Right lobe of liver (tissue), 6 donors: ENCODE data around the gene C10orf67. TPM values are rescaled to one million over a fixed set of nuclear protein-coding genes. Genes with fewer than 3 reads are reported as not detected.
A peak's percentile ranks its signal among the peaks of the same experiment; 100 is the strongest.

Experiments used
- ATAC-seq, 4 donors: fragments of 200-7000 bp; cut with Tn5 transposase; one replicate each; pipeline ENCODE4 v1.9.1; 2020; ENCODE audit warnings: mild to moderate bottlenecking in 4 of 4, moderate library complexity in 4 of 4
- DNase-seq, 3 donors: peaks; one replicate each; pipeline ENCODE4 v3.0.0-alpha.2; 2020
- H3K27ac ChIP-seq, 3 donors: fragments of 200-600 bp; one replicate each; pipeline ENCODE4 v1.8.0; 2022
- H3K27me3 ChIP-seq, 2 donors: fragments of 200-600 bp; one replicate each; pipeline ENCODE4 v1.8.0; 2022
- H3K36me3 ChIP-seq, 4 donors: fragments of 200-600 bp; sonication (generic) in 1 of 4; one replicate each; pipeline versions ENCODE4 v1.5.1 to v1.8.0; 2017 to 2022; ENCODE audit warnings: control low read depth in 1 of 4
- H3K4me1 ChIP-seq, 4 donors: fragments of 200-600 bp; sonication (generic) in 1 of 4; one replicate each; pipeline versions ENCODE4 v1.5.1 to v1.8.0; 2017 to 2022; ENCODE audit warnings: control low read depth in 1 of 4
- H3K4me3 ChIP-seq, 3 donors: fragments of 200-600 bp; one replicate each; pipeline ENCODE4 v1.8.0; 2022
- H3K9me3 ChIP-seq, 4 donors: fragments of 200-600 bp; sonication (generic) in 1 of 4; one replicate each; pipeline versions ENCODE4 v1.5.1 to v1.8.0; 2017 to 2022; ENCODE audit warnings: control low read depth in 1 of 4
- POLR2A ChIP-seq: fragments of 450-650 bp; IDR thresholded peaks from one replicate; pipeline ENCODE4 v1.6.1; 2017; ENCODE audit warnings: antibody characterized with exemption, mild to moderate bottlenecking
- WGBS: methylation state at CpG from one replicate; pipeline ENCODE4 v1.1.6; 2018; ENCODE audit warnings: low coverage, low lambda C conversion rate; ENCODE audit not compliant: insufficient coverage; ENCODE audit errors: missing lambda C conversion rate; 5-methylcytosine and 5-hydroxymethylcytosine counted together
- intact Hi-C, 2 donors: fragments of 100-400 bp; cut with DNase I; formaldehyde crosslinking; loops; one replicate each; pipeline versions ENCODE4 v1.11.2 to v1.14.1; 2022
- total RNA-seq, 6 experiments: library from RNA; depleted of rRNA in 2 of 6; stranded (reverse); fragments of >200 nt in 2 of 6; fragmentation: NEBNext Ultra II Directional in 3 of 6; extraction: Animal tissue kit (Norgen Biotek cat#: 25700) in 3 of 6; gene quantifications; one replicate each; pipeline versions ENCODE4 v1.1.0 to v1.2.4, GENCODE V29; 2016 to 2023
- TF ChIP-seq, protein P1 (sequence below), 4 donors: fragments of 200-600 bp in 3 of 4; fragments of 450-650 bp in 1 of 4; IDR thresholded peaks; one replicate each; pipeline versions ENCODE4 v1.5.1 to v1.8.0; 2016 to 2022; ENCODE audit warnings: antibody characterized with exemption in 4 of 4, mild to moderate bottlenecking in 2 of 4
- donor health status: DM: no; HTN: yes; CAD: no.
- donor health status: DM: no; HTN: no; CAD: no.
- donor health status: DM: no; HTN: no; CAD: no.
- donor health status: DM: no; HTN: yes; CAD: no.
- donor health status: DM: no; HTN: yes; CAD: no.

Gene C10orf67
- total RNA-seq, 6 experiments from 2014 or later = not detected

DNA sequence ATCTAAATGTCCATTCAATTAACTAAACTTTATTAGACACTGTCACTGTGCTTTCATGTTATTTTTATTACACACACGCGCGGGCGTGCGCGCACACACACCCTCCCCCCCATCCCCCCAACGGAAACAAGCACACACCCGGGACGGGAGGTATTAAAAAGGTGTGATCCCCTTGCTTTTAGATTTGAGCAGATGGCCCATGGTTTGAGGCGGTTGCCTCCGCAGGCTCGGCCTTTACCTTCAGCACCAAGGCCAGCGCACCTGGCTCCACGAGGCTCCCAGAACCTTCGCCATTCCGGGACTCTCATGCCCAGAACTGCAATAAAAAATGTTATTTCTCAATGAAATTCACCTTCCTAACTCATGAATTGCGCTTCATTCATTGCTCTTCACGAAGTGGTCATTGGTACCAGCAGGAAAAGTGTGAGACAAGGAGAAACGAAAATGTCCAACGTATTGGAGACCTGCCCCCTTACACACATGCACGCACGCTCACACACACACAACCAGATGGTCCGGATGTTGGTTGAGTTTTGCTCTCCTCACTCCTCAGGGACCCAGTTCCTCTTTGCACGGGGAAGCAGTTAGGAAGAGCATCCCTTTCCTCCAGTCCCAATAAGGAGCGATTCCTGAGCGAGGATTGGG lies 173.2 kb downstream of the C10orf67 start:
- peak in 3 of 4 donors; percentile 50 to 72 (median 58) for ATAC-seq
- Histone ChIP-seq H3K9me3 (no peaks in the 10 kb centered on the region), H3K27me3 (peaks cover 0 to 16% of the 10 kb centered on the region in 2 donors), H3K36me3 (no peaks in the 10 kb centered on the region), H3K27ac (no peak overlapping the region), H3K4me1 (peaks cover 0 to 9% (median 0%) of the 10 kb centered on the region in 4 donors), H3K4me3 (no peak overlapping the region)
- no peak for DNase-seq
- no peak for TF ChIP-seq POLR2A
- TF ChIP-seq, protein P1, sequence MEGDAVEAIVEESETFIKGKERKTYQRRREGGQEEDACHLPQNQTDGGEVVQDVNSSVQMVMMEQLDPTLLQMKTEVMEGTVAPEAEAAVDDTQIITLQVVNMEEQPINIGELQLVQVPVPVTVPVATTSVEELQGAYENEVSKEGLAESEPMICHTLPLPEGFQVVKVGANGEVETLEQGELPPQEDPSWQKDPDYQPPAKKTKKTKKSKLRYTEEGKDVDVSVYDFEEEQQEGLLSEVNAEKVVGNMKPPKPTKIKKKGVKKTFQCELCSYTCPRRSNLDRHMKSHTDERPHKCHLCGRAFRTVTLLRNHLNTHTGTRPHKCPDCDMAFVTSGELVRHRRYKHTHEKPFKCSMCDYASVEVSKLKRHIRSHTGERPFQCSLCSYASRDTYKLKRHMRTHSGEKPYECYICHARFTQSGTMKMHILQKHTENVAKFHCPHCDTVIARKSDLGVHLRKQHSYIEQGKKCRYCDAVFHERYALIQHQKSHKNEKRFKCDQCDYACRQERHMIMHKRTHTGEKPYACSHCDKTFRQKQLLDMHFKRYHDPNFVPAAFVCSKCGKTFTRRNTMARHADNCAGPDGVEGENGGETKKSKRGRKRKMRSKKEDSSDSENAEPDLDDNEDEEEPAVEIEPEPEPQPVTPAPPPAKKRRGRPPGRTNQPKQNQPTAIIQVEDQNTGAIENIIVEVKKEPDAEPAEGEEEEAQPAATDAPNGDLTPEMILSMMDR (IDR thresholded peaks at IDR 0.05) = no peak
- intact Hi-C loops = no loop called here
- WGBS = 8% methylated on average over 25 of the region's 26 CpGs

GRCh38 chr10:23158370-23158769 lies 186.2 kb downstream of the C10orf67 start:
- Histone ChIP-seq H3K4me1 (no peaks in the 10 kb centered on the region), H3K9me3 (no peaks in the 10 kb centered on the region), H3K27ac (no peak overlapping the region), H3K4me3 (no peak overlapping the region), H3K27me3 (no peaks in the 10 kb centered on the region), H3K36me3 (no peaks in the 10 kb centered on the region)
- 3% methylated on average over 5 of the region's 5 CpGs for WGBS
- DNase-seq = no peak
- ATAC-seq = peak; percentile 91 to 97 (median 92)
- TF ChIP-seq POLR2A = no peak
- TF ChIP-seq, protein P1 (IDR thresholded peaks at IDR 0.05) = peak; percentile 72 to 86 (median 74)
- intact Hi-C loops = no loop called here

- WGBS = 30% methylated on average over 11 of the region's 12 CpGs
- Histone ChIP-seq H3K36me3 (no peaks in the 10 kb centered on the region), H3K4me3 (no peak overlapping the region), H3K4me1 (no peaks in the 10 kb centered on the region), H3K27ac (no peak overlapping the region), H3K27me3 (no peaks in the 10 kb centered on the region), H3K9me3 (no peaks in the 10 kb centered on the region)
- DNase-seq = no peak
- intact Hi-C loops = no loop called here
- ATAC-seq = peak; percentile 68 to 82 (median 70)
- TF ChIP-seq, protein P1 (IDR thresholded peaks at IDR 0.05) = no peak
- no peak for TF ChIP-seq POLR2A
Measured at GRCh38 chr10:23157691-23158369, 186.8 kb downstream of the C10orf67 start.

GRCh38 chr10:23157239-23157681 lies 187.3 kb downstream of the C10orf67 start:
- DNase-seq (no peak), ATAC-seq (no peak)
- no peak overlapping the region for H3K4me3 ChIP-seq
- intact Hi-C loops = no loop called here
- H3K36me3 ChIP-seq = no peaks in the 10 kb centered on the region
- 52% methylated on average over 5 of the region's 14 CpGs for WGBS
- no peak overlapping the region for H3K27ac ChIP-seq
- no peaks in the 10 kb centered on the region for H3K9me3 ChIP-seq
- no peaks in the 10 kb centered on the region for H3K27me3 ChIP-seq
- no peak for TF ChIP-seq POLR2A
- TF ChIP-seq, protein P1 (IDR thresholded peaks at IDR 0.05) = no peak
- H3K4me1 ChIP-seq = no peaks in the 10 kb centered on the region
